ENCODE results near the gene NBEAL2.

NBEAL2 gene

DNA sequence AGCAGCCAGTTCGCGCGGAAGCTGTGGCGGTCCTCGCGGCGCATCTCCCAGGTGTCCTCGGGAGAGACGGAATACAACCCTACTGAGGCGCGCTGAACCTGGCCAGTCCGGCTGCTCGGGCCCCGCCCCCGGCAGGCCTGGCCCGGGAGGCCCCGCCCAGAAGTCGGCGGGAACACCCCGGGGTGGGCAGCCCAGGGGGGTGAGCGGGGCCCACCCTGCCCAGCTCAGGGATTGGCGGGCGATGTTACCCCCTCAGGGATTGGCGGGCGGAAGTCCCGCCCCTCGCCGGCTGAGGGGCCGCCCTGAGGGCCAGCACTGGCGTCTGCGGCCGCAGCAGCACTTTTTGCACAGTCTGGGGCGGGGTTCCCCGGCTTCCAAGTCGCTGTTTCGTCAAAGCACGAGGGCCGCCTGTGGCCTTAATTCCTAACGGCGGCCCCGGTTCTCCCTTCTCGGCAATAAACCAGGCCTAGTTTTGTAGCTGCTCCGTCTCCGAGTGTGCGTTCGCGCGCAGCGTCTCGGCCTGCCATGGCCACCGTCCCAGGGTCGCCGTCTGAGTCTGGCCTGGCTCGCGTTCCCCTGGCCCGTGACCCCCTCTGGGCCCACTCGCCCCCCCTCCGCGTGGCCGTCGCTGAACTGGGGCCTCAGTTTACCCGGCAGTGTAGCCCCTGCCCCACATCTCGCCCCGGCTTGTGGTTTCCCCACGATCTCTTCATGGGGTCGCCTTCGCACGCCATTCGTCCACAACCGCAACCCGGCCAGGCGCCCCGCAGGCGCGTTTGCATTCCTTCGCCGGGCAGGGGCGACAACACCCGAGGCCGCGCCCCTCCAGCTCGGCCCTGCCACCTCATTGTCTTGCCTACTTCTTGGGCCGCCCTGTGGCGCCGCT, 30.0 kb downstream of the NBEAL2 start (continued):
- TF ChIP-seq PRDM2 (tag by site-specific recombination; IDR thresholded peaks at IDR 0.05; ENCODE audit: borderline replicate concordance) (no peak), ZNF350 (tag by site-specific recombination; IDR thresholded peaks at IDR 0.05) (no peak), BCL6B (tag by site-specific recombination; IDR thresholded peaks at IDR 0.05) (no peak), PRDM4 (tag by site-specific recombination; IDR thresholded peaks at IDR 0.05) (no peak), KLF17 (tag by site-specific recombination; IDR thresholded peaks at IDR 0.05) (no peak), ZNF521 (tag by site-specific recombination; IDR thresholded peaks at IDR 0.05) (no peak), ZNF366 (tag by site-specific recombination; conservative IDR thresholded peaks at IDR 0.05) (no peak), ZSCAN23 (tag by site-specific recombination; IDR thresholded peaks at IDR 0.05) (no peak), SP2 (tag by site-specific recombination; IDR thresholded peaks at IDR 0.05) (peak; percentile 84), ZNF549 (tag by site-specific recombination; IDR thresholded peaks at IDR 0.05) (no peak)
- TF ChIP-seq, protein P1, sequence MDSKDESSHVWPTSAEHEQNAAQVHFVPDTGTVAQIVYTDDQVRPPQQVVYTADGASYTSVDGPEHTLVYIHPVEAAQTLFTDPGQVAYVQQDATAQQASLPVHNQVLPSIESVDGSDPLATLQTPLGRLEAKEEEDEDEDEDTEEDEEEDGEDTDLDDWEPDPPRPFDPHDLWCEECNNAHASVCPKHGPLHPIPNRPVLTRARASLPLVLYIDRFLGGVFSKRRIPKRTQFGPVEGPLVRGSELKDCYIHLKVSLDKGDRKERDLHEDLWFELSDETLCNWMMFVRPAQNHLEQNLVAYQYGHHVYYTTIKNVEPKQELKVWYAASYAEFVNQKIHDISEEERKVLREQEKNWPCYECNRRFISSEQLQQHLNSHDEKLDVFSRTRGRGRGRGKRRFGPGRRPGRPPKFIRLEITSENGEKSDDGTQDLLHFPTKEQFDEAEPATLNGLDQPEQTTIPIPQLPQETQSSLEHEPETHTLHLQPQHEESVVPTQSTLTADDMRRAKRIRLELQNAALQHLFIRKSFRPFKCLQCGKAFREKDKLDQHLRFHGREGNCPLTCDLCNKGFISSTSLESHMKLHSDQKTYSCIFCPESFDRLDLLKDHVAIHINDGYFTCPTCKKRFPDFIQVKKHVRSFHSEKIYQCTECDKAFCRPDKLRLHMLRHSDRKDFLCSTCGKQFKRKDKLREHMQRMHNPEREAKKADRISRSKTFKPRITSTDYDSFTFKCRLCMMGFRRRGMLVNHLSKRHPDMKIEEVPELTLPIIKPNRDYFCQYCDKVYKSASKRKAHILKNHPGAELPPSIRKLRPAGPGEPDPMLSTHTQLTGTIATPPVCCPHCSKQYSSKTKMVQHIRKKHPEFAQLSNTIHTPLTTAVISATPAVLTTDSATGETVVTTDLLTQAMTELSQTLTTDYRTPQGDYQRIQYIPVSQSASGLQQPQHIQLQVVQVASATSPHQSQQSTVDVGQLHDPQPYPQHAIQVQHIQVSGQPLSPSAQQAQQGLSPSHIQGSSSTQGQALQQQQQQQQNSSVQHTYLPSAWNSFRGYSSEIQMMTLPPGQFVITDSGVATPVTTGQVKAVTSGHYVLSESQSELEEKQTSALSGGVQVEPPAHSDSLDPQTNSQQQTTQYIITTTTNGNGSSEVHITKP (tag by site-specific recombination; IDR thresholded peaks at IDR 0.05): no peak
- TF ChIP-seq, protein P2, sequence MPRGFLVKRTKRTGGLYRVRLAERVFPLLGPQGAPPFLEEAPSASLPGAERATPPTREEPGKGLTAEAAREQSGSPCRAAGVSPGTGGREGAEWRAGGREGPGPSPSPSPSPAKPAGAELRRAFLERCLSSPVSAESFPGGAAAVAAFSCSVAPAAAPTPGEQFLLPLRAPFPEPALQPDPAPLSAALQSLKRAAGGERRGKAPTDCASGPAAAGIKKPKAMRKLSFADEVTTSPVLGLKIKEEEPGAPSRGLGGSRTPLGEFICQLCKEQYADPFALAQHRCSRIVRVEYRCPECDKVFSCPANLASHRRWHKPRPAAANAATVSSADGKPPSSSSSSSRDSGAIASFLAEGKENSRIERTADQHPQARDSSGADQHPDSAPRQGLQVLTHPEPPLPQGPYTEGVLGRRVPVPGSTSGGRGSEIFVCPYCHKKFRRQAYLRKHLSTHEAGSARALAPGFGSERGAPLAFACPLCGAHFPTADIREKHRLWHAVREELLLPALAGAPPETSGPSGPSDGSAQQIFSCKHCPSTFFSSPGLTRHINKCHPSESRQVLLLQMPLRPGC (tag by site-specific recombination; IDR thresholded peaks at IDR 0.05): no peak
- TF ChIP-seq, protein P3, sequence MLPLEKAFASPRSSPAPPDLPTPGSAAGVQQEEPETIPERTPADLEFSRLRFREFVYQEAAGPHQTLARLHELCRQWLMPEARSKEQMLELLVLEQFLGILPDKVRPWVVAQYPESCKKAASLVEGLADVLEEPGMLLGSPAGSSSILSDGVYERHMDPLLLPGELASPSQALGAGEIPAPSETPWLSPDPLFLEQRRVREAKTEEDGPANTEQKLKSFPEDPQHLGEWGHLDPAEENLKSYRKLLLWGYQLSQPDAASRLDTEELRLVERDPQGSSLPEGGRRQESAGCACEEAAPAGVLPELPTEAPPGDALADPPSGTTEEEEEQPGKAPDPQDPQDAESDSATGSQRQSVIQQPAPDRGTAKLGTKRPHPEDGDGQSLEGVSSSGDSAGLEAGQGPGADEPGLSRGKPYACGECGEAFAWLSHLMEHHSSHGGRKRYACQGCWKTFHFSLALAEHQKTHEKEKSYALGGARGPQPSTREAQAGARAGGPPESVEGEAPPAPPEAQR (tag by site-specific recombination; IDR thresholded peaks at IDR 0.05): no peak

Data from HEK293 (cell line).